ENCODE data around the gene OR7D2.

DNA sequence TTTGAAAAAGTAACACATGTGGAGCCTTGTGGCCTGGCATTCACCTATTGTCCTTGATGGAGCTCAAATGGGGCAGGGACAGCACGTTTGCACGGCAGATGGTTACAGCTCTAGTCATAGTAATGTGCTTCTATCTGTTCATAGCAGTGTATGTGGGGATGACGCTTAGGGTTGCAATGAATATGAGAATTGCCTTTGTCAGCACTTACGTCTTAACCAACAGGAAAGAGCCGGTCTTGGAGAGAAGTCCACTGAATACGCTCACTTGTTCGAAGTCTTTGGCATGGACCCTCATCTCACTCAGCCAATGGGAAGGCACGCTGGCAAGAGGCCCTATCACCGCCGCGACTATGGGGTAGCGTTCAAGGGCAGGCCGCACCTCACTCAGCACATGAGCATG lies 18.9 kb upstream of the OR7D2 start:
- TF ChIP-seq, protein P1, sequence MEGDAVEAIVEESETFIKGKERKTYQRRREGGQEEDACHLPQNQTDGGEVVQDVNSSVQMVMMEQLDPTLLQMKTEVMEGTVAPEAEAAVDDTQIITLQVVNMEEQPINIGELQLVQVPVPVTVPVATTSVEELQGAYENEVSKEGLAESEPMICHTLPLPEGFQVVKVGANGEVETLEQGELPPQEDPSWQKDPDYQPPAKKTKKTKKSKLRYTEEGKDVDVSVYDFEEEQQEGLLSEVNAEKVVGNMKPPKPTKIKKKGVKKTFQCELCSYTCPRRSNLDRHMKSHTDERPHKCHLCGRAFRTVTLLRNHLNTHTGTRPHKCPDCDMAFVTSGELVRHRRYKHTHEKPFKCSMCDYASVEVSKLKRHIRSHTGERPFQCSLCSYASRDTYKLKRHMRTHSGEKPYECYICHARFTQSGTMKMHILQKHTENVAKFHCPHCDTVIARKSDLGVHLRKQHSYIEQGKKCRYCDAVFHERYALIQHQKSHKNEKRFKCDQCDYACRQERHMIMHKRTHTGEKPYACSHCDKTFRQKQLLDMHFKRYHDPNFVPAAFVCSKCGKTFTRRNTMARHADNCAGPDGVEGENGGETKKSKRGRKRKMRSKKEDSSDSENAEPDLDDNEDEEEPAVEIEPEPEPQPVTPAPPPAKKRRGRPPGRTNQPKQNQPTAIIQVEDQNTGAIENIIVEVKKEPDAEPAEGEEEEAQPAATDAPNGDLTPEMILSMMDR (conservative IDR thresholded peaks at IDR 0.05; ENCODE audit: low read length) = no peak
- TF ChIP-seq EZH2phosphoT487 (IDR thresholded peaks at IDR 0.05; ENCODE audit: borderline replicate concordance) = no peak

Measured in Loucy (cell line).